GM23248 (cell line): ENCODE measurements around the gene DUSP21. TPM values are rescaled to one million over a fixed set of nuclear protein-coding genes. Genes with fewer than 3 reads are reported as not detected.

Source experiments
- DNase-seq: peaks from one replicate; pipeline ENCODE4 v3.0.0-alpha.2; 2015
- H2AFZ ChIP-seq: fragments of 200-600 bp; sonication (generic); 2 replicates; pipeline ENCODE4 v1.6.1; 2016; ENCODE audit warnings: antibody characterized with exemption
- H3F3A ChIP-seq: fragments of 200-600 bp; sonication (generic); 2 replicates; pipeline ENCODE4 v1.6.1; 2016; ENCODE audit warnings: mild to moderate bottlenecking, antibody characterized with exemption, mixed run types; ENCODE audit not compliant: insufficient read depth
- H3K27ac ChIP-seq: fragments of 200-600 bp; sonication (generic); 2 replicates; pipeline ENCODE4 v1.5.1; 2016; ENCODE audit warnings: mild to moderate bottlenecking
- H3K27me3 ChIP-seq: fragments of 200-600 bp; sonication (generic); replicated peaks from 2 replicates; pipeline ENCODE4 v1.6.1; 2016; ENCODE audit warnings: mild to moderate bottlenecking; ENCODE audit not compliant: insufficient read depth
- H3K36me3 ChIP-seq: fragments of 200-600 bp; sonication (generic); 2 replicates; pipeline ENCODE4 v1.6.1; 2016; ENCODE audit warnings: low read depth, mild to moderate bottlenecking
- H3K4me1 ChIP-seq: fragments of 200-600 bp; sonication (generic); 2 replicates; pipeline ENCODE4 v1.6.1; 2016; ENCODE audit warnings: mild to moderate bottlenecking; ENCODE audit not compliant: insufficient read depth
- H3K4me2 ChIP-seq: fragments of 200-600 bp; sonication (generic); one replicate; pipeline ENCODE4 v1.6.1; 2016; ENCODE audit warnings: mild to moderate bottlenecking; ENCODE audit not compliant: unreplicated experiment
- H3K4me3 ChIP-seq: fragments of 200-600 bp; sonication (generic); 2 replicates; pipeline ENCODE4 v1.5.1; 2016; ENCODE audit warnings: mild to moderate bottlenecking
- H3K79me2 ChIP-seq: fragments of 200-600 bp; sonication (generic); 2 replicates; pipeline ENCODE4 v1.6.1; 2016; ENCODE audit warnings: mild to moderate bottlenecking; ENCODE audit not compliant: insufficient read depth
- H3K9ac ChIP-seq: fragments of 200-600 bp; sonication (generic); 2 replicates; pipeline ENCODE4 v1.6.1; 2016; ENCODE audit warnings: mild to moderate bottlenecking
- H3K9me2 ChIP-seq: fragments of 200-600 bp; sonication (generic); 2 replicates; pipeline ENCODE4 v1.6.1; 2016; ENCODE audit warnings: mixed run types, mild to moderate bottlenecking, moderate library complexity; ENCODE audit not compliant: insufficient read depth
- H3K9me3 ChIP-seq: fragments of 200-600 bp; sonication (generic); one replicate; pipeline ENCODE4 v1.6.1; 2017; ENCODE audit warnings: low read depth
- H4K20me1 ChIP-seq: fragments of 200-600 bp; sonication (generic); 2 replicates; pipeline ENCODE4 v1.6.0; 2016; ENCODE audit not compliant: insufficient read depth
- EZH2 ChIP-seq: fragments of 200-600 bp; sonication (generic); IDR thresholded peaks from 2 replicates; pipeline ENCODE4 v1.6.1; 2018; ENCODE audit warnings: antibody characterized with exemption, mild to moderate bottlenecking; ENCODE audit not compliant: insufficient read depth, poor library complexity, severe bottlenecking
- EZH2phosphoT487 ChIP-seq: fragments of 200-600 bp; sonication (generic); IDR thresholded peaks from 2 replicates; pipeline ENCODE4 v1.6.1; 2018; ENCODE audit warnings: antibody characterized with exemption, moderate library complexity, mild to moderate bottlenecking, low read depth; ENCODE audit not compliant: insufficient read depth
- WGBS, 2 experiments: methylation state at CpG; one replicate each; pipeline ENCODE4 v1.1.6; 2015 to 2017; ENCODE audit warnings: low lambda C conversion rate in 2 of 2, low coverage in 1 of 2; ENCODE audit errors: missing lambda C conversion rate in 2 of 2; 5-methylcytosine and 5-hydroxymethylcytosine counted together
- in situ Hi-C: fragments of 300-500 bp; cut with MboI; formaldehyde crosslinking; loops from 2 replicates; pipeline ENCODE4 v1.15.0; 2020
- polyA plus RNA-seq: library from polyadenylated mRNA; unstranded; fragments of >200 nt; fragmentation: Nextera tagmentation; extraction: Ambion mirVana; gene quantifications from 2 replicates; pipeline ENCODE4 v1.2.1, GENCODE V29; 2016
- total RNA-seq: library from RNA; depleted of rRNA; stranded (reverse); fragments of >200 nt; shearing (Covaris generic); gene quantifications from 2 replicates; pipeline ENCODE4 v1.2.3, GENCODE V29; 2014; rRNA removed

DUSP21 gene
- not detected in 2 replicates for total RNA-seq
- not detected in 2 replicates for polyA plus RNA-seq

GRCh38 chrX:44843753-44844152 is at the start of gene DUSP21:
Gene DUSP21, plus strand, starts transcription at chrX:44844021. Its CDS starts 112 bp downstream, at chrX:44844133.
- H2AFZ ChIP-seq, result no peak within 1 kb of the TSS
- H3K79me2 ChIP-seq, result no peaks in the 10 kb centered on the region
- no peaks in the 10 kb centered on the region for H3K9me3 ChIP-seq
- no peaks in the 10 kb centered on the region for H3K4me1 ChIP-seq
- no peaks in the 10 kb centered on the region for H3K9me2 ChIP-seq
- WGBS, 2 experiments, result 75 to 82% methylated on average over 7 to 16 of the region's 16 CpGs
- no peak within 1 kb of the TSS for H3K4me3 ChIP-seq
- no peak within 1 kb of the TSS for H3K27ac ChIP-seq
- H4K20me1 ChIP-seq, result no peaks in the 10 kb centered on the region
- in situ Hi-C loops, result no loop called here
- H3K9ac ChIP-seq, result no peak within 1 kb of the TSS
- H3K27me3 ChIP-seq, result no peaks in the 10 kb centered on the region
- no peak for TF ChIP-seq EZH2
- no peak for TF ChIP-seq EZH2phosphoT487
- no peaks in the 10 kb centered on the region for H3K36me3 ChIP-seq
- no peak within 1 kb of the TSS for H3K4me2 ChIP-seq
- DNase-seq, result no peak
- H3F3A ChIP-seq, result no peaks in the 10 kb centered on the region

GRCh38 chrX:44795945-44796450 is 47.8 kb upstream of the DUSP21 start:
- no peak overlapping the region for H3K9ac ChIP-seq
- H3K4me2 ChIP-seq, result no peak overlapping the region
- DNase-seq, result no peak
- no peaks in the 10 kb centered on the region for H4K20me1 ChIP-seq
- H3F3A ChIP-seq, result no peaks in the 10 kb centered on the region
- H3K4me3 ChIP-seq, result no peak overlapping the region
- no peak for TF ChIP-seq EZH2
- TF ChIP-seq EZH2phosphoT487, result no peak
- H3K79me2 ChIP-seq, result no peaks in the 10 kb centered on the region
- in situ Hi-C loops, result no loop called here
- H3K9me3 ChIP-seq, result no peaks in the 10 kb centered on the region
- H3K9me2 ChIP-seq, result no peaks in the 10 kb centered on the region
- no peak overlapping the region for H2AFZ ChIP-seq
- no peaks in the 10 kb centered on the region for H3K36me3 ChIP-seq
- no peak overlapping the region for H3K27ac ChIP-seq
- WGBS, 2 experiments, result 63 to 67% methylated on average over 3 of the region's 3 CpGs
- H3K4me1 ChIP-seq, result no peaks in the 10 kb centered on the region
- H3K27me3 ChIP-seq, result no peaks in the 10 kb centered on the region

- Histone ChIP-seq H3K9me2 (no peaks in the 10 kb centered on the region), H3F3A (no peaks in the 10 kb centered on the region), H2AFZ (no peak overlapping the region), H3K4me1 (no peaks in the 10 kb centered on the region), H4K20me1 (no peaks in the 10 kb centered on the region), H3K79me2 (no peaks in the 10 kb centered on the region), H3K36me3 (no peaks in the 10 kb centered on the region), H3K27ac (no peak overlapping the region), H3K9me3 (no peaks in the 10 kb centered on the region), H3K27me3 (no peaks in the 10 kb centered on the region), H3K4me2 (no peak overlapping the region), H3K4me3 (no peak overlapping the region), H3K9ac (no peak overlapping the region)
- DNase-seq, result no peak
- TF ChIP-seq EZH2phosphoT487, result no peak
- in situ Hi-C loops, result no loop called here
- 52 to 67% methylated on average over 2 of the region's 2 CpGs for WGBS, 2 experiments
Measured at GRCh38 chrX:44802613-44803012, 41.2 kb upstream of the DUSP21 start.

DNA sequence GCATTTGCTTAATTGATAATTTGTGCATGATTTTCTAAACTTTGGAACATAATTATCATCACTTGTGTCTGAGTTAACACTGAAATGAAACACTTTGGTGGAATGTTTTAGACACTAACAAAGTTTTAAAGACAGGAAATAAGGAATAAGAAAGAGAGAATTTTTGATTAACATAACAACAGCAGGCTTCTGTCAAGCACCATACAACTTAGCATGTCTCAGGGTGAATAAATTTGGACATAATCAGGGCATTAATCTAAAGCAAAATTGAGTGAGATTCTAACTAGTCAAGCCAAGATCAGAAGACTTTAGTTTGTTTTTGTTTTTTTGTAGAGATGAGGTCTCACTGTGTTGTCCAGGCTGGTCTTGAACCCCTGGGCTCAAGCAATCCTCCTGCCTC is 28.1 kb upstream of the DUSP21 start:
- TF ChIP-seq EZH2phosphoT487 (no peak), EZH2 (no peak)
- Histone ChIP-seq H4K20me1 (no peaks in the 10 kb centered on the region), H3F3A (no peaks in the 10 kb centered on the region), H3K9me3 (no peaks in the 10 kb centered on the region), H3K9ac (no peak overlapping the region), H3K4me3 (no peak overlapping the region), H3K79me2 (no peaks in the 10 kb centered on the region), H3K27me3 (no peaks in the 10 kb centered on the region), H3K9me2 (no peaks in the 10 kb centered on the region), H3K27ac (no peak overlapping the region), H3K4me2 (no peak overlapping the region), H3K36me3 (no peaks in the 10 kb centered on the region), H2AFZ (no peak overlapping the region), H3K4me1 (no peaks in the 10 kb centered on the region)
- DNase-seq, result no peak
- in situ Hi-C loops, result no loop called here

DNA sequence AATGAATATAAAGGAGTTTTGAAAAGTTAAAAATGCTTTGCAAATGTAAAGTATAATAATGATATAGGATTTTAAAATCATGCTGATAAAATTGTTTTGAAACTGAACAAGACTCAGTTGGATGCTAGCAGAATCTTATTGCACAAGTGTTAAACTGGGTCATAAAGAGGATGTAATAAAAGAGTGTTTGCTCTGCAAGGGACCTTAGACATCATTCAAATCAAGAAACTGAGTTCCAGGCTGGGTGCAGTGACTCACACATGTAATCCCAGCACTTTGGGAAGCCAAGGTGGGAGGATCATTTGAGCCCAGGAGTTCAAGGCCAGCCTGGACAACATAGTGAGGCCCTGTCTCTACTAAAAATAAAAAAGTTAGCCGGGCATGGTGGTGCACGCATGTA is 27.5 kb upstream of the DUSP21 start:
- Histone ChIP-seq H3K9ac (no peak overlapping the region), H3F3A (no peaks in the 10 kb centered on the region), H3K79me2 (no peaks in the 10 kb centered on the region), H3K27me3 (no peaks in the 10 kb centered on the region), H3K4me2 (no peak overlapping the region), H3K27ac (no peak overlapping the region), H4K20me1 (no peaks in the 10 kb centered on the region), H2AFZ (no peak overlapping the region), H3K9me2 (no peaks in the 10 kb centered on the region), H3K36me3 (no peaks in the 10 kb centered on the region), H3K4me1 (no peaks in the 10 kb centered on the region), H3K4me3 (no peak overlapping the region), H3K9me3 (no peaks in the 10 kb centered on the region)
- WGBS, 2 experiments, result 75 to 100% methylated on average over 2 of the region's 2 CpGs
- in situ Hi-C loops, result no loop called here
- DNase-seq, result no peak
- TF ChIP-seq EZH2phosphoT487 (no peak), EZH2 (no peak)
